ENCODE results near the gene PUSL1. TPM values are rescaled to one million over a fixed set of nuclear protein-coding genes. Genes with fewer than 3 reads are reported as not detected.

PUSL1 gene
- total RNA-seq, 1 donor from 2014 or later: 28.3 TPM

DNA sequence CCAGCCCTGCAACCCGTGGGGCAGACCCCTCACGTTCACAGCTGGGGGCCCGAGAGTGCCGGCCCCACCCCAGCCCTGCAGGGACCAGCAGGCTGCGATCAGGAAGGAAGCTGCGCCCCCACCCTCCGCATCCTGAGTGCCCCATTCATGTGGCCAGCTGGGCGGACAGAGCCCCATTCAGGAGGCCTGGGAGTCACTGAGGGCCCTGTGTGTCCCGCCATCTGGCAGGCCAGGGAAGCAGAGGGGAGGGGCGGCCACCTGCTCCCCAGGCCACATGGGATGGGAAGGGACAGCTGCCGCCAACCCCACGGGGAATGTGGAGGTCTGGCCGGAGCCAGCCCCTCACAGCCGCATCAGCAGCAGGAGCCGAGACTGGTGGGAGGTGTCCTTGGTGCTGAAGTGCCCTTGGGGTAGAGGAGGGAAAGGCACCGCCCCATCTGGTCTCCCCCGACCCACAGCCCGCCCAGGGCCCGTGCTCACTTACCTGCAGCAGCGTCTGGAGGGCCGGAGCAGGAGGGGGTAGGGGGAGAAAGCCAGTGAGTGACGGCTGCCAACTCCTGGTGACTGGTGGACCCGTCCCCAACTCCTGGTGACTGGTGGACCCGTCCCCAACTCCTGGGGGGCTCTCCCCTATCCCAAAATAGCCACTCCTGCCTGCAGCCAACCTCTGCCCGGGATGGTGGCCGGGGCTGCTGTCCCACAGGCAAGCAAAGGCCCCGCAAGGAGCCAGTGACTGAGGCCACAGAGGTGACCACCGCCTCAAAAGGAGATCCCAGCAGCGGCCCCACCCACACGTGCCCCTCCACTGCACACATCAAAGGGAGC lies 9.3 kb upstream of the PUSL1 start:
- intact Hi-C loops (cut with DNase I): no loop called here
- Histone ChIP-seq H3K4me3 (no peak overlapping the region), H3K36me3 (peaks cover 4 to 21% of the 10 kb centered on the region in 2 donors), H3K27ac (no peak overlapping the region), H3K27me3 (no peaks in the 10 kb centered on the region), H3K9me3 (no peaks in the 10 kb centered on the region), H3K4me1 (no peaks in the 10 kb centered on the region)
- DNase-seq (ENCODE audit: low spot score in 2 of 2): no peak
- TF ChIP-seq, protein P1, sequence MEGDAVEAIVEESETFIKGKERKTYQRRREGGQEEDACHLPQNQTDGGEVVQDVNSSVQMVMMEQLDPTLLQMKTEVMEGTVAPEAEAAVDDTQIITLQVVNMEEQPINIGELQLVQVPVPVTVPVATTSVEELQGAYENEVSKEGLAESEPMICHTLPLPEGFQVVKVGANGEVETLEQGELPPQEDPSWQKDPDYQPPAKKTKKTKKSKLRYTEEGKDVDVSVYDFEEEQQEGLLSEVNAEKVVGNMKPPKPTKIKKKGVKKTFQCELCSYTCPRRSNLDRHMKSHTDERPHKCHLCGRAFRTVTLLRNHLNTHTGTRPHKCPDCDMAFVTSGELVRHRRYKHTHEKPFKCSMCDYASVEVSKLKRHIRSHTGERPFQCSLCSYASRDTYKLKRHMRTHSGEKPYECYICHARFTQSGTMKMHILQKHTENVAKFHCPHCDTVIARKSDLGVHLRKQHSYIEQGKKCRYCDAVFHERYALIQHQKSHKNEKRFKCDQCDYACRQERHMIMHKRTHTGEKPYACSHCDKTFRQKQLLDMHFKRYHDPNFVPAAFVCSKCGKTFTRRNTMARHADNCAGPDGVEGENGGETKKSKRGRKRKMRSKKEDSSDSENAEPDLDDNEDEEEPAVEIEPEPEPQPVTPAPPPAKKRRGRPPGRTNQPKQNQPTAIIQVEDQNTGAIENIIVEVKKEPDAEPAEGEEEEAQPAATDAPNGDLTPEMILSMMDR (IDR thresholded peaks at IDR 0.05): no peak

DNA sequence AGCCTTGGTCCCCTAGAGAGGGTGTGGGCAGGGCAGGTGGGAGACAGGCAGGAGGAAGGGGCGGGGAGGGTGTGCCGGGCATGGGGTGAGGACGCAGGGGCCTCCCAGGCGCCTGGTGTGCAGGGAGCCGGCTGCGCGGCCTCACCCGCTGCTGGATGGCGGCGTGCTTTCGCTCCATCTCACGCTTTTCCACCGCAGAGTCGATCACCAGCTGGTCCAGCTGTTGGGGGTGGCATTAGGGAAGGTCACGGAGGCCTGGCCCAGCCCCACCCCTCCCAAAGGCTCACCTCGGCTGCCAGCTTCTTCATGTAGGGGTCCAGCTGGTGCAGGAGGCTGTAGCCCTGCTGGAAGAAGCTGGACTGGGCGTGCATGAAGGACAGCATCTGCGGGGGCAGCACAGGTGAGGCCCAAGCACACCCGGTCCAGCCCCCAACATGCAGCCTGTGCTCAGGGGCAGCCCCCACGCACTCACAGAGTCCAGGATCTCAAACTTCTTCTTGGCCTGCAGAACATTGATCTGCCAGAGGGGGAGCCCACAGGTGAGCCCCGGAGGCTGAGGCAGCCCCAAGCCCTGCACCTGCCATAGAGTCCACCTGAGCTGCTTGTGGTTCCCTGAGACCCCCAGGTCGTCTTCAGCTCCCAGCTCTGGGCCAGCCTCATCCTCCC lies 8.6 kb upstream of the PUSL1 start:
- no peak for DNase-seq (ENCODE audit: low spot score in 2 of 2)
- TF ChIP-seq, protein P1 (IDR thresholded peaks at IDR 0.05): no peak
- Histone ChIP-seq H3K27me3 (no peaks in the 10 kb centered on the region), H3K27ac (no peak overlapping the region), H3K4me1 (peaks cover 2 to 4% of the 10 kb centered on the region in 2 donors), H3K4me3 (no peak overlapping the region), H3K36me3 (peaks cover 4 to 21% of the 10 kb centered on the region in 2 donors), H3K9me3 (no peaks in the 10 kb centered on the region)
- intact Hi-C loops (cut with DNase I): no loop called here

DNA sequence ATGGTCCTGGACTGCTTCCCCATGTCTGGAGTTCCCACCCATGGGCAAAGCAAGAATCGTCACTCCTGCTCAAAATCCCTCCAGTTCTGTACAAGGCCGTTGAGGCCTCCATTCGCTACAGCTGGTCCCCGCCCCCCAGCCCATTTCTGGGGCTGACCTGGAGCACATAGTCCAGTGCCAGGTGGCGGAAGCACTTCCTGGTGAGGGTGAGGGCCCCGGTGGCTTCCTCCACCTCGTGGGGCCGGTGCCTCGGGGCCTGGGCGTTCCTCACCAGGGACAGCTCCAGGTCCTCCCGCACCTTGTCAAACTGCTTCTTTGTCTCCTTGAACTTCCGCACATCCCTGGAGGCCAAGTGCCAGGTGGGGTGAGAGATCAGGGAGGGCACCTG lies 8.1 kb upstream of the PUSL1 start:
- no peaks in the 10 kb centered on the region for H3K27me3 ChIP-seq
- H3K4me3 ChIP-seq: no peak overlapping the region
- H3K36me3 ChIP-seq: peaks cover 4 to 21% of the 10 kb centered on the region in 2 donors
- intact Hi-C loops (cut with DNase I): no loop called here
- TF ChIP-seq, protein P1 (IDR thresholded peaks at IDR 0.05): no peak
- DNase-seq (ENCODE audit: low spot score in 2 of 2): no peak
- no peaks in the 10 kb centered on the region for H3K9me3 ChIP-seq
- H3K4me1 ChIP-seq: peaks cover 7 to 9% of the 10 kb centered on the region in 2 donors
- no peak overlapping the region for H3K27ac ChIP-seq

DNA sequence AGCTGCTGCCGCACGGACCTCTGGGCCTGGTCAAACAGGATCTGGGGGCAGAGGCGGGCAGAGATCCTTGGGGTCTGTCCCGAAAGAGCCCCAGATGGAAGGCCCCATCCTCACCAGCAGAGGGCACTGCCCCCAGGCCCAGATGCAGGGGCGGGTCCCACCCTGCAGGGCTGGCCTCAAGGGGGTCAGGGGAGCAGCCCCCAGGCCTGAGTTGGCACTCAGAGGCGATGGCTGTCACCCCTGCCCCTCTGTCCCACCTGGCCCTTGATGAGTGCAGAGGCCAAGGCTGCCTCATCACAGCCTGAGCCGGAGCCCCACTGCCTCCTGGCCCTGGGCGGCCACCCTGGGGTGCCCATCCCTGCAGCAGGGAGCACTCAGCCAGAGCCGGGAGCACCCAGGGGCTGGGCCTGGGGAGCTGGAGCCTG lies 6.4 kb upstream of the PUSL1 start:
- Histone ChIP-seq H3K36me3 (peaks cover 4 to 5% of the 10 kb centered on the region in 2 donors), H3K27ac (no peak overlapping the region), H3K4me1 (peaks cover 23% of the 10 kb centered on the region in 2 donors), H3K4me3 (no peak overlapping the region), H3K27me3 (no peaks in the 10 kb centered on the region), H3K9me3 (no peaks in the 10 kb centered on the region)
- DNase-seq (ENCODE audit: low spot score in 2 of 2): no peak
- intact Hi-C loops (cut with DNase I): no loop called here
- TF ChIP-seq, protein P1 (IDR thresholded peaks at IDR 0.05): peak in 2 of 3 experiments; percentile 15 to 18

DNA sequence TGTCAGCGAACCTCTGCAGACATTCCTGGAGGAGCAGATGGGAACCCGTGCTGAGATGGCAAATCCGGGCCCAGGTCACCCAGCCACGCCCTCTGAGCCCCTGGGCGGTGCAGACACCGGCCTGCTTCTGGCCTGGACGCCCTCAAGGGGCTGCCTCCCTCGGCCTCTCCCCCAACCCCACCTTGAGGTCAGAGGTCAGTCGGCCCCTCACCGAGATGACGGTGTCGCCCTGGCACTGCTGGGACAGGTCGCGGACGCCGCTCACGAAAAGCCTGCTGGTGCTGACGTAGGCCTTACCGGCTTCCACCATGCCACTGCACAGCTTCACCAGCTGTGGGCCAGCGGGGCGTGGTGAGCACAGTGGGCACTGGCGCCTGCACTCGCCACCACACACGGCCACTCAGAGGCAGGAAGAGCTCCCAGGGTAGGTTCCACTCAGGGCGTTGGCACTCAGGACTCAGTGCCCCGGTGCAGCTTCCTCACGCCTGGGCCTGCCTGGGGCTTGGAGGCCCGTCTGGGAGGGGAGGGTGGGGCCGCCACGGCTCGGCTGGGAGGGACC lies 5.4 kb upstream of the PUSL1 start:
- Histone ChIP-seq H3K36me3 (peaks cover 0 to under 1% of the 10 kb centered on the region in 2 donors), H3K9me3 (no peaks in the 10 kb centered on the region), H3K27ac (no peak overlapping the region), H3K4me1 (peaks cover 25 to 27% of the 10 kb centered on the region in 2 donors), H3K4me3 (no peak overlapping the region), H3K27me3 (no peaks in the 10 kb centered on the region)
- DNase-seq (ENCODE audit: low spot score in 2 of 2): no peak
- intact Hi-C loops (cut with DNase I): no loop called here
- TF ChIP-seq, protein P1 (IDR thresholded peaks at IDR 0.05): no peak

Data from ascending aorta (tissue), 2 donors.